RWPE2 (cell line): ENCODE measurements around the gene GRK6.

ENCODE experiments used
- ATAC-seq: fragments of 200-7000 bp; cut with Tn5 transposase; 3 replicates; pipeline ENCODE4 v1.9.1; 2021; ENCODE audit warnings: low read depth
- DNase-seq: peaks from one replicate; pipeline ENCODE4 v3.0.0-alpha.2; 2020; ENCODE audit warnings: low spot score
- H3K27ac ChIP-seq: fragments of 450-650 bp; 2 replicates; pipeline ENCODE4 v1.5.1; 2017; ENCODE audit warnings: mild to moderate bottlenecking; ENCODE audit not compliant: poor library complexity, severe bottlenecking
- H3K27me3 ChIP-seq: fragments of 250-450 bp; sonication (Bioruptor Pico); 2 replicates; pipeline ENCODE4 v1.5.1; 2021; ENCODE audit warnings: mild to moderate bottlenecking, moderate library complexity; ENCODE audit not compliant: insufficient read depth, poor library complexity, severe bottlenecking
- H3K36me3 ChIP-seq: fragments of 250-450 bp; sonication (Bioruptor Pico); 2 replicates; pipeline ENCODE4 v1.5.1; 2020; ENCODE audit warnings: low read depth, mild to moderate bottlenecking, moderate library complexity
- H3K4me1 ChIP-seq: fragments of 250-450 bp; sonication (Bioruptor Pico); 2 replicates; pipeline ENCODE4 v1.5.1; 2021; ENCODE audit warnings: mild to moderate bottlenecking, moderate library complexity; ENCODE audit not compliant: insufficient read depth, poor library complexity, severe bottlenecking
- H3K4me3 ChIP-seq: fragments of 250-450 bp; sonication (Bioruptor Pico); 2 replicates; pipeline ENCODE4 v1.5.1; 2021; ENCODE audit warnings: mild to moderate bottlenecking, moderate library complexity; ENCODE audit not compliant: severe bottlenecking
- H3K9me3 ChIP-seq: fragments of 250-450 bp; sonication (Bioruptor Pico); 2 replicates; pipeline ENCODE4 v1.5.1; 2021; ENCODE audit warnings: mild to moderate bottlenecking, moderate library complexity; ENCODE audit not compliant: severe bottlenecking
- TF ChIP-seq, protein P1 (sequence below): fragments of 450-650 bp; IDR thresholded peaks from one replicate; pipeline ENCODE4 v1.5.1; 2017; ENCODE audit warnings: mild to moderate bottlenecking, moderate library complexity; ENCODE audit not compliant: poor library complexity, severe bottlenecking

GRK6 gene

DNA sequence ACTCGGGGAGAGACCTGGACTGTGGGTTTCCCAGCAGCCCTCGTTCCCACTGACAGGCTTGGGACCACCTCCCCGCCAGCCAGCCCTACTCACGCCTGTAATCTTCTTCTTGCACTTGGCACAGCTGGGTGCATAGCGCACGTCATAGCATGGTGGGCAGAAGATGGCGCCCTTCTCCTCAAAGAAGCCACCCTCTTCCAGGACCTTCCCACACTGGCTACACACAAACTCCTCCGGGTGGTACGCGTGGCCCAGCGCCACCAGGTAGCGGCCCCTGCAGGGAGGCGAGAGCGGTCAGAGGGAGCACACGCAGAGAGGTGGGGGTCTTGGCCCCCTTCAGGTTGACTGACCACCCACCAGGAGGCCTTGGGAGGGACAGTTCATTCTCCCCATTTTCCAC lies 61.5 kb downstream of the GRK6 start:
- no peak for ATAC-seq
- H3K9me3 ChIP-seq, result no peaks in the 10 kb centered on the region
- no peaks in the 10 kb centered on the region for H3K4me1 ChIP-seq
- H3K4me3 ChIP-seq, result no peak overlapping the region
- H3K27me3 ChIP-seq, result no peaks in the 10 kb centered on the region
- DNase-seq, result no peak
- TF ChIP-seq, protein P1, sequence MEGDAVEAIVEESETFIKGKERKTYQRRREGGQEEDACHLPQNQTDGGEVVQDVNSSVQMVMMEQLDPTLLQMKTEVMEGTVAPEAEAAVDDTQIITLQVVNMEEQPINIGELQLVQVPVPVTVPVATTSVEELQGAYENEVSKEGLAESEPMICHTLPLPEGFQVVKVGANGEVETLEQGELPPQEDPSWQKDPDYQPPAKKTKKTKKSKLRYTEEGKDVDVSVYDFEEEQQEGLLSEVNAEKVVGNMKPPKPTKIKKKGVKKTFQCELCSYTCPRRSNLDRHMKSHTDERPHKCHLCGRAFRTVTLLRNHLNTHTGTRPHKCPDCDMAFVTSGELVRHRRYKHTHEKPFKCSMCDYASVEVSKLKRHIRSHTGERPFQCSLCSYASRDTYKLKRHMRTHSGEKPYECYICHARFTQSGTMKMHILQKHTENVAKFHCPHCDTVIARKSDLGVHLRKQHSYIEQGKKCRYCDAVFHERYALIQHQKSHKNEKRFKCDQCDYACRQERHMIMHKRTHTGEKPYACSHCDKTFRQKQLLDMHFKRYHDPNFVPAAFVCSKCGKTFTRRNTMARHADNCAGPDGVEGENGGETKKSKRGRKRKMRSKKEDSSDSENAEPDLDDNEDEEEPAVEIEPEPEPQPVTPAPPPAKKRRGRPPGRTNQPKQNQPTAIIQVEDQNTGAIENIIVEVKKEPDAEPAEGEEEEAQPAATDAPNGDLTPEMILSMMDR, result peak; percentile 15
- H3K36me3 ChIP-seq, result peaks cover 80% of the 10 kb centered on the region
- H3K27ac ChIP-seq, result no peak overlapping the region

DNA sequence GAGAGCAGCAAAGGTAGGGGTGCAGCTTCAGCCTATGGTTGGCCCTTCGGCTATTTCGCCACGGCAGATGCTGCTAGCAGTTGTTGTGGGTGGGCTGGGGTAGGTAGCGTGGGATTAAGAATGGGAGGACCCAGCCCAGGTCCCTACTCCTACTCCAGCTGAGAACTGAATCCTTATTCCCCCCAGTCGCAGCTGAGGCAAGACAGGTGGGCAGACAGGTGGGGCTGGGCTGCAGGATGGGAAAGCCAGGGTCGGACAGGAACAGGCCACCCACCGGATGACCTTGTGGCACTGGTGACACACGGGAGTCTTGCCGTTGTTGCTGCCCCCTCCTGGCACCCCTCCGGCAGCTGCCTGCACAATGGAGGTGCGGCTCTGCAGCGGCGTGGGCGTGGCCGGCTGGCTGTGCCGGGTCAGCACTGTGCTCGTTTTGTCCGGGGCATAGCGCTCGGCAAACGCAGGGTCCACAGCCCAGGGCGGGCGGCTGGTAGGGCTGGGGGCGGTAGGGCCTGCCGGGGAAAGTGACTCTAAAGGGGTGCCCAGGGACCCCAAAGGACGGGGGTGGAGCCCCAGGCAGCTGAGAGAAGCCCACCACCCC lies 62.7 kb downstream of the GRK6 start:
- Histone ChIP-seq H3K4me3 (no peak overlapping the region), H3K36me3 (peaks cover 82% of the 10 kb centered on the region)

DNA sequence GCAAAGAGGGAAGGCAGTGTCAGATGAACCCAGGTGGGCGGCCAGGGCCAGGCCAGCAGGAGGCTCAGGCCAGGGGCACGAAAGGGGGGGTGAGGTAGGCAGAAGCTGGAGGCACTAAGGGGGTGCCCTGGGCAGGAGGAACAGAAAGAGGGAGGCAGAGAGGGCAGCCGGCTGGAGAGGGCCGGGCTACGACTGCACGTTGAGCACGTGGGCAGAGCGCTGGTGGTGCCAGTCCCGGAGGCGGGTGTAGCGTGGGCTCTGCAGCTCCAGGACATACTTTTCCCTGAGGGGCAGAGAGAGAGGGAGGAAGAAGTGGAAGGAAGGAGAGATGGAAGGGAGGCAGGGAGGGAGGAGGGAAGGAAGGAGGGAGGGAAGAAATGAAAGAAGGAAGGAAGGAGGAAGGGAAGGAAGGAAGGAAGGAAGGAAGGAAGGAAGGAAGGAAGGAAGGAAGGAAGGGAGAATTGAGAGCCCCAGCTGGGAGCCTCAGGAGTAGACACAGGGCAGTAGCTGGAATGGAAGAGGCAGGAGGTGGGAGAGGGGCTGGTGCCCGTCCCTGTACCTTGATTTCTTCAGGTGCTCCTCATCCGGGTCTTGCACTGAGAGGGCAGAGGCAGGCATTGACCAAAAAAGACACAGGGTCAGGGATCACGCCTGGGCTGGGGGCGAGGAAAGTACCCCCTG lies 64.0 kb downstream of the GRK6 start:
- peaks cover 90% of the 10 kb centered on the region for H3K36me3 ChIP-seq
- no peaks in the 10 kb centered on the region for H3K27me3 ChIP-seq
- DNase-seq (no peak), ATAC-seq (no peak)
- H3K4me3 ChIP-seq, result no peak overlapping the region
- peak overlapping the region; percentile 11 for H3K27ac ChIP-seq
- H3K9me3 ChIP-seq, result no peaks in the 10 kb centered on the region
- TF ChIP-seq, protein P1, result no peak
- H3K4me1 ChIP-seq, result peaks cover 18% of the 10 kb centered on the region

More for the DNA sequence above, 62.7 kb downstream of the GRK6 start:
- DNase-seq (no peak), ATAC-seq (no peak)
- Histone ChIP-seq H3K9me3 (no peaks in the 10 kb centered on the region), H3K27me3 (no peaks in the 10 kb centered on the region), H3K4me1 (peaks cover 8% of the 10 kb centered on the region), H3K27ac (no peak overlapping the region)
- TF ChIP-seq, protein P1, result no peak

DNA sequence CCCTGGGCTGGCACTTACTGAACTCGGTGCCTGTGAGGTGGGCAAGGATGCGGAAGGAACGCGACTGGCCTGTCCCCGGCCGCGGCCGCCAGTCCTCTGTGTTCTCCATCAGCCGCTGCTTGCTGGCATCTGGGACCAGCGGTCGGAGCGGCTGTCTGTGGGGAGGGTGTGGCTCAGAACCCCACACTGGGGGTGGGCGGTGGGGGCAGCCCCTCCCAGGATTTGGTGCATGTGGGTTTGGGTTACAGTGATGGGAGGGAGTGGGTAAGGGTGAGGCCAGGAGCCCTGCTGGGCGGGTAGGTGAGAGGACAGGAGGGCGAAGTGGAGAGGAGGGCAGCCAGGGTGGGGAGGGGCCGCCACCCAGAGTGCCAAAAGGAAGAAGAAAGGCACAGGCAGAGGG lies 64.5 kb downstream of the GRK6 start:
- Histone ChIP-seq H3K4me1 (peaks cover 24% of the 10 kb centered on the region), H3K27me3 (no peaks in the 10 kb centered on the region), H3K36me3 (peaks cover 90% of the 10 kb centered on the region), H3K27ac (peak overlapping the region; percentile 11), H3K9me3 (no peaks in the 10 kb centered on the region), H3K4me3 (no peak overlapping the region)
- DNase-seq (no peak), ATAC-seq (no peak)
- TF ChIP-seq, protein P1, result no peak

DNA sequence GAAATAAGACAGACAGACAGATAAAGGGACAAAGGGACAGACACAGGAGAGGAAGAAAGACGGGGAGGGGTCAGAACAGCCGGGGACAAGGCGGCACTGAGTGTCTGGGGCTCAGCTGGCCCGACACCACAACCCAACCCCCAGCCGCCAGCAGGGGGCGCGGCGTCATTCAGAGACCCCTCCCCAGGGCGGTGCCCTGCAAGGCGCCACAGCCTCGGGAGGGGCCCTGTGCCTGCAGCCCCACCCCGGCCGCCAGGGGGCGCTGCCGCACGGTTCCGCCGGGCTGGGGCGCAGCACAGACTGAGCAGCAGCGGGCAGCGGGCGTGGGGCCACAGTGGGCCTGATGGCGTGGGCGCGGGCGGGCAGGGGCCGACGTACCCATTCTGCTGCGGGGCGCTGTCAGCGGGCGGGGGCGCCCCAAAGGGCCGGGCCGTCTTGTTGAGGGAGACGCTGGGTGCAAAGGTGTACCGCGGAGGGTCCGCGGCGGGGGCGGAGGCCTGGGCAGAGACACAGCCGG lies 65.0 kb downstream of the GRK6 start:
- H3K36me3 ChIP-seq, result peaks cover 90% of the 10 kb centered on the region
- peak overlapping the region; percentile 11 for H3K27ac ChIP-seq
- TF ChIP-seq, protein P1, result peak; percentile 94
- ATAC-seq (peak; percentile 2; the same call in 1 of the 3 replicates), DNase-seq (no peak)
- H3K4me1 ChIP-seq, result peaks cover 26% of the 10 kb centered on the region
- H3K27me3 ChIP-seq, result no peaks in the 10 kb centered on the region
- H3K4me3 ChIP-seq, result no peak overlapping the region
- H3K9me3 ChIP-seq, result no peaks in the 10 kb centered on the region
